Esophagus mucosa (tissue), 1 donor: ENCODE results near the gene NUDCD3. TPM values are rescaled to one million over a fixed set of nuclear protein-coding genes. Genes with fewer than 3 reads are reported as not detected.
A peak's percentile ranks its signal among the peaks of the same experiment; 100 is the strongest.

Experiments
- ATAC-seq: fragments of 200-7000 bp; cut with Tn5 transposase; one replicate; pipeline ENCODE4 v1.9.1; 2020
- total RNA-seq: library from RNA; stranded (reverse); gene quantifications from one replicate; pipeline ENCODE4 v1.2.4, GENCODE V29; 2023
- donor health status: DM: yes; HTN: yes; CAD: no.

Gene NUDCD3
- total RNA-seq: 68.9 TPM

- peak; percentile 89 for ATAC-seq
These were observed at the start of gene NUDCD3 for GRCh38 chr7:44490351-44491200. Gene NUDCD3, minus strand, starts transcription at chr7:44490658. Its CDS starts 58 bp downstream, at chr7:44490600.

- no peak for ATAC-seq
These were observed 49.4 kb upstream of the NUDCD3 start for GRCh38 chr7:44539669-44540506.

GRCh38 chr7:44538798-44539668, 48.6 kb upstream of the NUDCD3 start:
- no peak for ATAC-seq

GRCh38 chr7:44538093-44538797, 47.8 kb upstream of the NUDCD3 start:
- no peak for ATAC-seq

- no peak for ATAC-seq
These were observed 47.0 kb upstream of the NUDCD3 start for GRCh38 chr7:44537442-44537841.

DNA sequence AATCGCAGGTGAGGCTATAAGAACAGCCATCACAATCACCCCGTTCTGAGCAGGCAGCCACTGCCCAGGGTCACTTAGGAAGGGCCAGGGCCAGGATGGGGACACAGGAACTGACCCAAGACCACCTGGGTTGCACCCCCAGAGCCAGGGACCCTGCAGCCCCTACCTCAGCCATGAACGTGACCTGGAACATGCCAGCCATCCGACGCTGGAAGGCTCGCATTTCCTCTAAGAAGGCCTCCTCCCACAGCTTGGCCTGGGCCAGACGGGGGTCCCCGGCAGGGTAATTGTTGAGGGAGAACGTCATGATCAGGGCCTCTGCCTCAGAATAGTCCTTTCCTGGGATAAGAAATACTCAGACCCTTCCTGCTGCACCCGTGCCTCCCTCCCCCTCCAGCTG, 45.6 kb upstream of the NUDCD3 start:
- no peak for ATAC-seq

- ATAC-seq: no peak
These were observed 45.0 kb upstream of the NUDCD3 start for GRCh38 chr7:44535348-44536064.

DNA sequence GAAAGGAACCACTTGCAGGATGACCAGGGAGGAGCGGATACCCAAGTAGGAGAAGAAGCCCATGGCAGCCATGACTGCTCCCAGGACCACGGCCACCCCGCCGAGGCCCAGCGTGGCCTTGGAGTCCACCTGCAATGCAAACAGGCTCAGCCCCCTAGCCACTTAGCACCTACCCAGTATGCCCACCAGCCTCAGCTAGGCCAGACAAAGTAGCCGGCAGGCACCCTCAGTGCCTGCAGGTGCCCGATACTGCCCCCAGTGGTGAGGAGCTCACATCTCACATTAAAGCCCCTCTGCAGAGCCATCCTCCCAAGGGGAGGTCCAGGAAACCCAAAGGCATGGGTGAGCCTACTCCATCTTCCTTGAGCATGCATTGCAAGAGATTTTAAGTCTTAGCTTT, 44.0 kb upstream of the NUDCD3 start:
- peak; percentile 46 for ATAC-seq

- no peak for ATAC-seq
These were observed 43.6 kb upstream of the NUDCD3 start for GRCh38 chr7:44534087-44534486.

DNA sequence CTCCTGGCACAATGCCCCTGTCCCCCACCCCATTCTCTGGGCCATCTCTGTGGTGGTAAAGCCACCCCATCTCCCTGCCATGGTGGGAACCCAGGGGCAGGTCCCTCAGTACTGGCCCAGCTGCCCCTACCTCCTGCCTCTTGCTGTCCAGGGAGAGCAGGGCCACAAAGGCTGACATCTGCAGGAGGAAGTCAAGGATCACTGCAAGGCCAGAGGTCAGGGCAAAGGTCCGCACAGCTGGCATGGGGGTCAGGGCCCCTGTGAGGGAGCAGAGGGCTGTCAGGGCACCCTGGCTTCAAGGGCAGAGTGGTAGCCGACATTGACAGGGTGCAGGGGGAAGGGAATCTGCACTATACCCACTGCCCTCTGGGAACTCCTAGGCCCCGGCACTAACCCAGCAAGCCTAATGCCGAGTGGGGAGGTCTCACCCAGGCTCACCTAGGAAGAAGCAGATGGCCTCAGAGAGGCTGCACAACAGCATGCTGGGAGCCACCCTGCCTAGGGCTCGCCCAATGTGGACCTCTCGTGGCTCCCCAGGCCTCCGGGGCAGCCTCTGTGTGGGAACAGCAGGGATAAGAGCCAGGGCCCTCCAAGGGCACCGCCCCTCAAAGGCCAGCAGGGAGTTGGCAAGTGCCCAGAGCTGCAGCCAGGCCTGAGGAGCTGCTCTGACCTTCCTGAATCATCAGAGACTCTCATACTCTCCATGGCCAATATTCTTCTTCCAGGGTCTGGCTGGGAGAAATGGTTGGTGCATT, 43.0 kb upstream of the NUDCD3 start:
- ATAC-seq: no peak

GRCh38 chr7:44531421-44532380, 41.2 kb upstream of the NUDCD3 start:
- no peak for ATAC-seq

GRCh38 chr7:44530990-44531389, 40.5 kb upstream of the NUDCD3 start:
- ATAC-seq: peak; percentile 81

DNA sequence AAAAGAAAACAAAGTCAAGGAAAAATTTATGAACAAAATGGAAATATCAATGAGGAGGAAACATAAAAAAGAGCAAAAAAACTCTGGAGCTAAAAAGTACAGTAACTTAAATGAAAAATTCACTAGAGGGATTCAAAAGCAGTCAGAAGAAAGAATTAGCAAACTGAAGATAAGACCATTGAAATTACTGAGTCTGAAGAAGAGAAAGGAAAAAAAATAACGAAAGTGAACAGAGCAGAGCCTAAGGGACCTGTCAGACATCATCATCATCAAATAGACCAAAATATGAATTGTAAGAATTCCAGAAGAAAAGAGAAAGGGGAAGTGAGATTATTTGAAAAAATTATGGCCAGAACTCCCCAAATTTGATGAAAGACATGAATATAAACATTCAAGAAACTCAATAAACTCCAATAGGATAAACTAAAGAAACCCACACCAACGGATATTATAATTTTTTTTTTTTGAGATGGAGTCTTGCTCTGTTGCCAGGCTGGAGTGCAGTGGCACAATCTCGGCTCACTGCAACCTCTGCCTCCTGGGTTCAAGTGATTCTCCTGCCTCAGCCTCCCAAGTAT, 34.4 kb upstream of the NUDCD3 start:
- ATAC-seq: no peak

- ATAC-seq: no peak
These were observed 31.9 kb upstream of the NUDCD3 start for GRCh38 chr7:44522315-44522714.

DNA sequence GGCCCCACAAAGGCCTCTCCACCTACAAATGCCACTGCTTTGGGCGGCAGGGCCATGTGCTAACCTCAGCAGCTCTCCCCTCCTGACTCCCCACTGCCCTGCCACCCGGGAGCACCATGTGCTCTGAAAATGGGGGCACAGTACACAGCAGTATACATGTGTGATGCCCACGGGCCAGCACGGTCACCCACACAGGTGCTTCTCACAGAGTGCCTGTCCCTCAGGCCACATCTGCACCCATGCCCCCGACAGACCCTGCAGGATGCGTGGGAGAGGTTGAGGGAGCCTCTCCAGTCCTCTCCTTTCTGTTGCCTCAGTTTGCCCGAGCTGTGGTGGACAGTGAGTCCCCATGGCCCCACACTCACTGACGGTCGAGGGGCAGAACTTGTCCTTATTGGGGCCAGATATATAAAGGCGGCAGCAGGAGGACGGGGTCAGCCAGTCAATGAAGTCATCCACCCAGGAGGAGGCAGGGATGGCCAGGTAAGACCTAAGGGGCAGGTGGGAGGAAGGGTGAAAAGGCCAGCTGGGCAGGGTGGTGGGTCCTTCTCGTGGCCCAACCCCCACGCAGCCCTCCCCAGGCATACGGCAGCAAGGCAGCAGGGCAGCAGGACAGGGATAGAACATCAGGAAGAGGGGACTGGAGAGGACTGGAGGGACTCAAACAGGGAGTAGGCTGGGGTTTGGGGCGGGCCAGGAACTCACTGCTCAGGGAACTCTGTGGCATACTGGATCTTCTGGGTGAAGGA, 31.1 kb upstream of the NUDCD3 start:
- ATAC-seq: peak; percentile 23

GRCh38 chr7:44520574-44520973, 30.1 kb upstream of the NUDCD3 start:
- no peak for ATAC-seq

DNA sequence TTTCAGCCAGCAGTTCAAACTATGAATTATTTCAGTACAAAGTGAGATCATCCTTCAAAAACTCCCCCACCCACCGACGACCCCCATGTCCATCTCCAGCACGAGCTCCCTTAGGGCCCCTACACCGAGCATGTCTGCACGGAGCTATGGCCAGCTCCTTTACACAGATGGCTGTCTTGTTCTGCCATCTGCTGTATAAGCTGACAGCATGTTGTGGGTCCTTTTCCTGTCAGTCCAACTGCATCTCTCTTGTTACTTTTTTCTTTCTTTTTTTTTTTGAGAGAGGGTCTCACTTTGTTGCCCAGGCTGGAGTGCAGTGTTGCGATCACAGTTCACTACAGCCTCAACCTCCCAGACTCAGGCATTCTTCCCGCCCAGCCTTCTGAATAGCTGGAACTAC, 29.1 kb upstream of the NUDCD3 start:
- no peak for ATAC-seq

GRCh38 chr7:44518761-44519160, 28.3 kb upstream of the NUDCD3 start:
- ATAC-seq: no peak
